GM12878 (cell line): ENCODE measurements around the gene ADGRD2. TPM values are rescaled to one million over a fixed set of nuclear protein-coding genes. Genes with fewer than 3 reads are reported as not detected.

Source experiments
- ATAC-seq: fragments of 200-7000 bp; cut with Tn5 transposase; 3 replicates; pipeline ENCODE4 v1.9.1; 2020; ENCODE audit warnings: mild to moderate bottlenecking, moderate library complexity
- BruUV-seq: library from RNA; stranded (reverse); fragments of 400-500 nt; replicated peaks from 2 replicates; lab custom pipeline; 2021; lab: Mats Ljungman, UMichigan
- CTCF ChIA-PET: fragments of 300-600 bp; sonication (Branson Sonifier 250); formaldehyde crosslinking; extraction: SDS; loops from one replicate; lab custom pipeline; 2021; ENCODE audit warnings: inconsistent platforms; lab: Yijun Ruan, JAX
- POLR2A ChIA-PET: fragments of 350-600 bp; formaldehyde crosslinking; extraction: SDS; loops from one replicate; lab custom pipeline; 2021; ENCODE audit warnings: inconsistent platforms; lab: Charles Lee
- RAD21 ChIA-PET: fragments of 300-600 bp; sonication (Branson Sonifier 250); formaldehyde crosslinking; loops from one replicate; lab custom pipeline; 2023; ENCODE audit warnings: antibody characterized with exemption; ENCODE audit not compliant: unreplicated experiment; lab: Charles Lee
- SMC1A ChIA-PET: fragments of 300-600 bp; sonication (Branson Sonifier 250); formaldehyde crosslinking; loops from one replicate; lab custom pipeline; 2023; ENCODE audit not compliant: unreplicated experiment, uncharacterized antibody; lab: Charles Lee
- DNase-seq: peaks from one replicate; pipeline ENCODE4 v3.0.0-alpha.2; 2011; ENCODE audit warnings: low read depth, low spot score
- FAIRE-seq: peaks from 3 replicates; lab custom pipeline; 2011; peaks lifted over from hg19 to GRCh38; lab: Jason Lieb, UNC
- H2AFZ ChIP-seq: 2 replicates; pipeline ENCODE4 v1.6.0; 2011; ENCODE audit warnings: low read depth, low read length, control low read depth; ENCODE audit not compliant: control insufficient read depth
- H3K27ac ChIP-seq: 2 replicates; pipeline ENCODE4 v1.5.1; 2011; ENCODE audit warnings: control low read depth; ENCODE audit not compliant: control insufficient read depth, insufficient read depth
- H3K27me3 ChIP-seq, 2 experiments: replicated peaks in 1 of 2; 2 replicates each; pipeline versions ENCODE4 v1.6.0 to v1.6.1; 2011; ENCODE audit warnings: low read length in 1 of 2; ENCODE audit not compliant: control insufficient read depth in 2 of 2, insufficient read depth in 2 of 2
- H3K36me3 ChIP-seq, 2 experiments: 2 replicates each; pipeline ENCODE4 v1.5.1; 2011; ENCODE audit warnings: low read length in 1 of 2; ENCODE audit not compliant: control insufficient read depth in 2 of 2, insufficient read depth in 2 of 2
- H3K4me1 ChIP-seq: 2 replicates; pipeline ENCODE4 v1.6.1; 2011; ENCODE audit warnings: mild to moderate bottlenecking, low read length, moderate library complexity, mixed read lengths; ENCODE audit not compliant: control insufficient read depth, insufficient read depth
- H3K4me2 ChIP-seq: 2 replicates; pipeline ENCODE4 v1.6.0; 2011; ENCODE audit warnings: control low read depth; ENCODE audit not compliant: control insufficient read depth, insufficient read depth
- H3K4me3 ChIP-seq: fragments of 200-600 bp; sonication (generic); 2 replicates; pipeline ENCODE4 v1.5.1; 2016
- H3K79me2 ChIP-seq: 2 replicates; pipeline ENCODE4 v1.6.0; 2011; ENCODE audit warnings: low read length; ENCODE audit not compliant: control insufficient read depth, insufficient read depth
- H3K9ac ChIP-seq: 2 replicates; pipeline ENCODE4 v1.8.0; 2011; ENCODE audit warnings: low read length, control low read depth, mixed read lengths; ENCODE audit not compliant: control insufficient read depth, insufficient read depth
- H3K9me3 ChIP-seq: replicated peaks from 3 replicates; pipeline ENCODE4 v1.5.1; 2011; ENCODE audit warnings: mild to moderate bottlenecking, low read length; ENCODE audit not compliant: control insufficient read depth, insufficient read depth
- H4K20me1 ChIP-seq: 2 replicates; pipeline ENCODE4 v1.6.0; 2011; ENCODE audit not compliant: control insufficient read depth, insufficient read depth
- CBFB ChIP-seq: IDR thresholded peaks from 2 replicates; pipeline ENCODE4 v1.6.1; 2016; ENCODE audit warnings: antibody characterized with exemption, low read depth
- CBX5 ChIP-seq: sonication (generic); IDR thresholded peaks from 2 replicates; pipeline ENCODE4 v1.6.1; 2016; ENCODE audit warnings: low read depth, moderate library complexity, mild to moderate bottlenecking, inconsistent platforms
- CHD4 ChIP-seq: fragments of 200-600 bp; sonication (generic); IDR thresholded peaks from 2 replicates; pipeline ENCODE4 v1.6.1; 2016; ENCODE audit warnings: mild to moderate bottlenecking
- FOS ChIP-seq: IDR thresholded peaks from 3 replicates; pipeline ENCODE4 v1.6.1; 2011; ENCODE audit warnings: borderline replicate concordance; ENCODE audit not compliant: insufficient read length; ENCODE audit errors: extremely low read depth
- FOXK2 ChIP-seq: fragments of 450-650 bp; IDR thresholded peaks from 2 replicates; pipeline ENCODE4 v1.6.1; 2017; ENCODE audit warnings: mild to moderate bottlenecking, moderate library complexity
- FOXM1 ChIP-seq: IDR thresholded peaks from 2 replicates; pipeline ENCODE4 v1.6.1; 2012; ENCODE audit warnings: low read depth, mild to moderate bottlenecking, inconsistent platforms, low read length, moderate library complexity
- MTA2 ChIP-seq: fragments of 450-650 bp; IDR thresholded peaks from 2 replicates; pipeline ENCODE4 v1.6.1; 2016; ENCODE audit warnings: low read depth, mild to moderate bottlenecking, moderate library complexity
- NR2C1 ChIP-seq: fragments of 450-650 bp; IDR thresholded peaks from 2 replicates; pipeline ENCODE4 v1.6.1; 2017; ENCODE audit warnings: antibody characterized with exemption, mild to moderate bottlenecking, moderate library complexity
- RBBP5 ChIP-seq: fragments of 200-600 bp; sonication (generic); conservative IDR thresholded peaks from 2 replicates; pipeline ENCODE4 v1.6.1; 2016
- RELB ChIP-seq: fragments of 450-650 bp; IDR thresholded peaks from 2 replicates; pipeline ENCODE4 v1.6.1; 2017; ENCODE audit warnings: low read depth, mild to moderate bottlenecking, moderate library complexity
- SIN3A ChIP-seq: IDR thresholded peaks from 2 replicates; pipeline ENCODE4 v1.6.1; 2012; ENCODE audit warnings: low read depth, low read length, improper control_type of control experiment
- SMC3 ChIP-seq: IDR thresholded peaks from 2 replicates; pipeline ENCODE4 v1.6.1; 2011; ENCODE audit warnings: low read length, improper control_type of control experiment, borderline replicate concordance
- TCF7 ChIP-seq: IDR thresholded peaks from 2 replicates; pipeline ENCODE4 v1.6.1; 2014; ENCODE audit warnings: antibody characterized with exemption, borderline replicate concordance
- YY1 ChIP-seq: IDR thresholded peaks from 2 replicates; pipeline ENCODE4 v1.6.1; 2011; ENCODE audit warnings: low read depth, mild to moderate bottlenecking, low read length
- ZBTB11 ChIP-seq: fragments of 450-650 bp; formaldehyde crosslinking; IDR thresholded peaks from 2 replicates; pipeline ENCODE4 v1.5.0; 2022; ENCODE audit warnings: mild to moderate bottlenecking, missing genetic modification characterization
- WGBS: methylation state at CpG from one replicate; pipeline ENCODE4 v1.1.6; 2016; ENCODE audit warnings: low lambda C conversion rate; ENCODE audit not compliant: insufficient replicate concordance, insufficient coverage; ENCODE audit errors: missing lambda C conversion rate; 5-methylcytosine and 5-hydroxymethylcytosine counted together
- in situ Hi-C: fragments of 300-500 bp; cut with MboI; formaldehyde crosslinking; loops from 9 replicates; pipeline ENCODE4 v1.14.3; 2018; ENCODE audit warnings: mixed read lengths
- intact Hi-C: fragments of 100-400 bp; cut with micrococcal nuclease; formaldehyde crosslinking; loops from one replicate; pipeline ENCODE4 v1.14.2; 2022; ENCODE audit not compliant: unreplicated experiment
- polyA plus RNA-seq, 11 experiments: library from polyadenylated mRNA; depleted of rRNA in 4 of 11; unstranded in 6 of 11; stranded (reverse) in 5 of 11; fragments of >200 nt; fragmentation: Nextera tagmentation in 4 of 11; fragmentation: Illumina TruSeq in 1 of 11; extraction: Ambion mirVana in 4 of 11; extraction: Trizol in 1 of 11; gene quantifications; 1 replicate in 1 of 11; 2 replicates in 10 of 11; pipeline versions ENCODE4 v1.2.1 to v1.2.3, GENCODE V29; 2011 to 2016; ENCODE audit warnings: inconsistent platforms in 2 of 11, missing spikeins in 2 of 11, low read depth in 1 of 11
- total RNA-seq, 4 experiments: library from RNA; depleted of rRNA in 3 of 4; stranded (reverse); fragments of >200 nt in 3 of 4; fragmentation: Illumina TruSeq in 1 of 4; extraction: Trizol in 1 of 4; gene quantifications; 2 replicates each; pipeline versions ENCODE4 v1.2.1 to v1.2.3, GENCODE V29; 2013 to 2021
- TF ChIP-seq, protein P1 (sequence below): IDR thresholded peaks from 2 replicates; pipeline ENCODE4 v1.6.1; 2012; ENCODE audit warnings: mild to moderate bottlenecking, low read depth, low read length

Gene ADGRD2
- total and polyA plus RNA-seq, 10 of the 15 experiments (the other 5 are each of a cell fraction or from before 2014, with no cell fraction given): not detected

GRCh38 chr9:124498040-124498439 lies 47.8 kb downstream of the ADGRD2 start:
- no peak overlapping the region for H3K27ac ChIP-seq
- no peak for ATAC-seq
- no peak overlapping the region for H3K9ac ChIP-seq
- H3K4me2 ChIP-seq: no peak overlapping the region
- no peaks in the 10 kb centered on the region for H3K36me3 ChIP-seq
- CTCF ChIA-PET: interaction anchor here (1.9 kb wide), 1 partner anchor 39 kb away, joined by 5 read pairs; no protein-coding TSS in a partner anchor
- DNase-seq: no peak
- no peaks in the 10 kb centered on the region for H3K9me3 ChIP-seq
- no peaks in the 10 kb centered on the region for H3K79me2 ChIP-seq
- 81% methylated on average over 6 of the region's 6 CpGs for WGBS
- POLR2A ChIA-PET: no interaction called here
- H3K4me3 ChIP-seq: no peak overlapping the region
- H2AFZ ChIP-seq: no peak overlapping the region
- no peak for FAIRE-seq
- H3K27me3 ChIP-seq: peaks cover under 1 to 2% of the 10 kb centered on the region in 2 experiments; a peak in 3 of 4 replicates
- no peaks in the 10 kb centered on the region for H4K20me1 ChIP-seq
- peaks cover 34% of the 10 kb centered on the region for H3K4me1 ChIP-seq
- SMC1A ChIA-PET: interaction anchor here (0.8 kb wide), 1 partner anchor 25 kb away, joined by 3 read pairs; no protein-coding TSS in a partner anchor
- in situ Hi-C loops: no loop called here
- intact Hi-C loops: no loop called here
- RAD21 ChIA-PET: no interaction called here
- no TSS peak for BruUV-seq
- TF ChIP-seq FOXM1 (no peak), RBBP5 (no peak), FOXK2 (no peak), CBX5 (no peak), FOS (no peak), SIN3A (no peak), TCF7 (no peak), CBFB (no peak), RELB (no peak), CHD4 (no peak), YY1 (no peak), SMC3 (no peak), ZBTB11 (no peak), MTA2 (no peak), NR2C1 (no peak)
- TF ChIP-seq, protein P1, sequence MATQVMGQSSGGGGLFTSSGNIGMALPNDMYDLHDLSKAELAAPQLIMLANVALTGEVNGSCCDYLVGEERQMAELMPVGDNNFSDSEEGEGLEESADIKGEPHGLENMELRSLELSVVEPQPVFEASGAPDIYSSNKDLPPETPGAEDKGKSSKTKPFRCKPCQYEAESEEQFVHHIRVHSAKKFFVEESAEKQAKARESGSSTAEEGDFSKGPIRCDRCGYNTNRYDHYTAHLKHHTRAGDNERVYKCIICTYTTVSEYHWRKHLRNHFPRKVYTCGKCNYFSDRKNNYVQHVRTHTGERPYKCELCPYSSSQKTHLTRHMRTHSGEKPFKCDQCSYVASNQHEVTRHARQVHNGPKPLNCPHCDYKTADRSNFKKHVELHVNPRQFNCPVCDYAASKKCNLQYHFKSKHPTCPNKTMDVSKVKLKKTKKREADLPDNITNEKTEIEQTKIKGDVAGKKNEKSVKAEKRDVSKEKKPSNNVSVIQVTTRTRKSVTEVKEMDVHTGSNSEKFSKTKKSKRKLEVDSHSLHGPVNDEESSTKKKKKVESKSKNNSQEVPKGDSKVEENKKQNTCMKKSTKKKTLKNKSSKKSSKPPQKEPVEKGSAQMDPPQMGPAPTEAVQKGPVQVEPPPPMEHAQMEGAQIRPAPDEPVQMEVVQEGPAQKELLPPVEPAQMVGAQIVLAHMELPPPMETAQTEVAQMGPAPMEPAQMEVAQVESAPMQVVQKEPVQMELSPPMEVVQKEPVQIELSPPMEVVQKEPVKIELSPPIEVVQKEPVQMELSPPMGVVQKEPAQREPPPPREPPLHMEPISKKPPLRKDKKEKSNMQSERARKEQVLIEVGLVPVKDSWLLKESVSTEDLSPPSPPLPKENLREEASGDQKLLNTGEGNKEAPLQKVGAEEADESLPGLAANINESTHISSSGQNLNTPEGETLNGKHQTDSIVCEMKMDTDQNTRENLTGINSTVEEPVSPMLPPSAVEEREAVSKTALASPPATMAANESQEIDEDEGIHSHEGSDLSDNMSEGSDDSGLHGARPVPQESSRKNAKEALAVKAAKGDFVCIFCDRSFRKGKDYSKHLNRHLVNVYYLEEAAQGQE: no peak
